NB4 (cell line): Measurements from ENCODE around the gene TRIM71.
"Not testable (repeated sequence)": the region's sequence is repeated elsewhere in the genome, so short reads cannot be mapped to it uniquely, and the experiment has no call there.

ENCODE experiments used
- DNase-seq: peaks from one replicate; pipeline ENCODE4 v3.0.0; 2010; ENCODE audit warnings: low read depth
- H3K4me3 ChIP-seq: one replicate; pipeline ENCODE4 v1.5.1; 2011; ENCODE audit warnings: mild to moderate bottlenecking, low read depth, low read length, moderate library complexity
- CTCF ChIP-seq: IDR thresholded peaks from one replicate; pipeline ENCODE4 v1.5.1; 2012; ENCODE audit warnings: low read depth, low read length
- MAX ChIP-seq: IDR thresholded peaks from 2 replicates; pipeline ENCODE4 v1.6.1; 2011; ENCODE audit warnings: low read depth, low read length
- MYC ChIP-seq: IDR thresholded peaks from 2 replicates; pipeline ENCODE4 v1.6.1; 2011; ENCODE audit warnings: low read depth, low read length
- POLR2A ChIP-seq: IDR thresholded peaks from 2 replicates; pipeline ENCODE4 v1.6.1; 2011; ENCODE audit warnings: mild to moderate bottlenecking; ENCODE audit not compliant: insufficient read length; ENCODE audit errors: extremely low read depth

The TRIM71 gene

GRCh38 chr3:32820971-32821685, 3.3 kb downstream of the TRIM71 start:
- peak overlapping the region; percentile 30 for H3K4me3 ChIP-seq
- TF ChIP-seq POLR2A (no peak), CTCF (no peak), MYC (no peak), MAX (no peak)

GRCh38 chr3:32821686-32822296, 4.0 kb downstream of the TRIM71 start:
- no peak for TF ChIP-seq MAX
- no peak for TF ChIP-seq MYC
- TF ChIP-seq POLR2A, result no peak
- TF ChIP-seq CTCF, result no peak
- H3K4me3 ChIP-seq, result no peak overlapping the region
- no peak for DNase-seq

More at GRCh38 chr3:32820971-32821685, 3.3 kb downstream of the TRIM71 start:
- DNase-seq, result no peak

GRCh38 chr3:32822609-32823498, 5.1 kb downstream of the TRIM71 start:
- no peak for DNase-seq
- H3K4me3 ChIP-seq, result no peak overlapping the region
- TF ChIP-seq MAX, result no peak
- TF ChIP-seq POLR2A, result no peak
- TF ChIP-seq MYC, result no peak
- TF ChIP-seq CTCF, result no peak

GRCh38 chr3:32823641-32824184, 5.9 kb downstream of the TRIM71 start:
- not testable (repeated sequence) for H3K4me3 ChIP-seq, DNase-seq

- TF ChIP-seq MYC, result no peak
- TF ChIP-seq CTCF, result no peak
- no peak for TF ChIP-seq MAX
- TF ChIP-seq POLR2A, result no peak
- DNase-seq, result no peak
- no peak overlapping the region for H3K4me3 ChIP-seq
Measured at GRCh38 chr3:32825601-32826375, 8.0 kb downstream of the TRIM71 start.
